HepG2 (cell line): ENCODE results near the gene TKFC. TPM values are rescaled to one million over a fixed set of nuclear protein-coding genes. Genes with fewer than 3 reads are reported as not detected.

Source experiments
- HMG20A ChIP-seq: IDR thresholded peaks from 2 replicates; pipeline ENCODE4 v1.6.1; 2016; ENCODE audit warnings: borderline replicate concordance
- KDM2A ChIP-seq: sonication (generic); formaldehyde crosslinking; IDR thresholded peaks from 2 replicates; pipeline ENCODE4 v1.4.0; 2020; ENCODE audit warnings: low read depth, missing genetic modification reagents, borderline replicate concordance
- KDM4B ChIP-seq: sonication (generic); formaldehyde crosslinking; IDR thresholded peaks from 2 replicates; pipeline ENCODE4 v1.4.0; 2020; ENCODE audit warnings: missing genetic modification reagents
- MXI1 ChIP-seq: IDR thresholded peaks from 3 replicates; pipeline ENCODE4 v1.6.1; 2012; ENCODE audit warnings: low read depth, low read length, inconsistent platforms, borderline replicate concordance
- NONO ChIP-seq, 2 experiments: fragments of 450-650 bp in 1 of 2; sonication (generic) in 1 of 2; formaldehyde crosslinking in 1 of 2; IDR thresholded peaks in 1 of 2; conservative IDR thresholded peaks in 1 of 2; 2 replicates each; pipeline versions ENCODE4 v1.6.1 to v1.8.0; 2017 to 2022; ENCODE audit warnings: mild to moderate bottlenecking in 1 of 2, missing genetic modification reagents in 1 of 2, moderate library complexity in 1 of 2
- PITX1 ChIP-seq: sonication (generic); formaldehyde crosslinking; IDR thresholded peaks from 2 replicates; pipeline ENCODE4 v1.5.1; 2020; ENCODE audit warnings: mild to moderate bottlenecking, missing genetic modification reagents
- RAD51 ChIP-seq: fragments of 450-650 bp; IDR thresholded peaks from 2 replicates; pipeline ENCODE4 v1.6.1; 2016; ENCODE audit warnings: borderline replicate concordance
- RBAK ChIP-seq: sonication (generic); formaldehyde crosslinking; IDR thresholded peaks from 2 replicates; pipeline ENCODE4 v1.5.1; 2020; ENCODE audit warnings: mild to moderate bottlenecking, missing genetic modification reagents
- SNRNP70 ChIP-seq: fragments of 200-400 bp; formaldehyde crosslinking; IDR thresholded peaks from 2 replicates; pipeline ENCODE4 v1.6.1; 2017; ENCODE audit warnings: mild to moderate bottlenecking, low read depth, low read length, moderate library complexity
- SP2 ChIP-seq: sonication (generic); formaldehyde crosslinking; IDR thresholded peaks from 2 replicates; pipeline ENCODE4 v1.5.1; 2020; ENCODE audit warnings: mild to moderate bottlenecking, missing genetic modification reagents
- SRSF4 ChIP-seq: fragments of 200-400 bp; formaldehyde crosslinking; IDR thresholded peaks from one replicate; pipeline ENCODE4 v1.6.1; 2018; ENCODE audit warnings: mild to moderate bottlenecking, low read depth, low read length, moderate library complexity; ENCODE audit not compliant: poor library complexity, severe bottlenecking
- TMF1 ChIP-seq: sonication (generic); formaldehyde crosslinking; IDR thresholded peaks from 2 replicates; pipeline ENCODE4 v1.8.1; 2022; ENCODE audit warnings: low read depth, missing genetic modification reagents
- YEATS2 ChIP-seq: sonication (generic); formaldehyde crosslinking; IDR thresholded peaks from 2 replicates; pipeline ENCODE4 v1.4.0; 2020; ENCODE audit warnings: missing genetic modification reagents, borderline replicate concordance
- ZNF3 ChIP-seq: IDR thresholded peaks from 2 replicates; pipeline ENCODE4 v1.7.0; 2017; ENCODE audit warnings: inconsistent platforms
- ZNF432 ChIP-seq: sonication (generic); formaldehyde crosslinking; IDR thresholded peaks from 2 replicates; pipeline ENCODE4 v1.5.0; 2020; ENCODE audit warnings: missing genetic modification reagents, mild to moderate bottlenecking, borderline replicate concordance
- ZNF557 ChIP-seq: sonication (generic); formaldehyde crosslinking; IDR thresholded peaks from 2 replicates; pipeline ENCODE4 v1.4.0; 2020; ENCODE audit warnings: missing genetic modification reagents
- polyA plus RNA-seq, 8 experiments: library from polyadenylated mRNA; depleted of rRNA in 3 of 8; stranded (reverse) in 7 of 8; unstranded in 1 of 8; fragments of >200 nt; fragmentation: Illumina TruSeq in 4 of 8; extraction: Trizol in 4 of 8; gene quantifications; 2 replicates each; pipeline versions ENCODE4 v1.2.1 to v1.2.3, GENCODE V29; 2011 to 2016; ENCODE audit warnings: low read depth in 4 of 8, missing spikeins in 1 of 8, mixed read lengths in 1 of 8; ENCODE audit not compliant: insufficient read depth in 1 of 8
- total RNA-seq, 5 experiments: library from RNA; depleted of rRNA; stranded (reverse); fragments of >200 nt; fragmentation: Illumina TruSeq; extraction: Trizol; gene quantifications; 2 replicates each; pipeline ENCODE4 v1.2.3, GENCODE V29; 2016; ENCODE audit warnings: low read depth in 1 of 5
- TF ChIP-seq, protein P1 (sequence below): sonication (generic); formaldehyde crosslinking; IDR thresholded peaks from 2 replicates; pipeline ENCODE4 v1.8.0; 2022; ENCODE audit warnings: mild to moderate bottlenecking, missing genetic modification reagents; ENCODE audit not compliant: insufficient replicate concordance
- TF ChIP-seq, protein P2 (sequence below): sonication (generic); formaldehyde crosslinking; IDR thresholded peaks from 2 replicates; pipeline ENCODE4 v1.4.0; 2020; ENCODE audit warnings: missing genetic modification reagents, mild to moderate bottlenecking, borderline replicate concordance
- TF ChIP-seq, protein P3 (sequence below): sonication (generic); formaldehyde crosslinking; IDR thresholded peaks from 2 replicates; pipeline ENCODE4 v1.4.0; 2020; ENCODE audit warnings: missing genetic modification reagents, borderline replicate concordance
- TF ChIP-seq, protein P4 (sequence below): sonication (generic); formaldehyde crosslinking; IDR thresholded peaks from 2 replicates; pipeline ENCODE4 v1.8.0; 2022; ENCODE audit warnings: mild to moderate bottlenecking, missing genetic modification reagents, borderline replicate concordance
- TF ChIP-seq, protein P5 (sequence below): IDR thresholded peaks from 2 replicates; pipeline ENCODE4 v1.6.1; 2012; ENCODE audit warnings: low read depth, low read length, improper control_type of control experiment

Gene TKFC
- total and polyA plus RNA-seq, 2 of the 13 experiments (the other 11 are each of a cell fraction or from before 2014, with no cell fraction given), result 147 to 197 TPM

DNA sequence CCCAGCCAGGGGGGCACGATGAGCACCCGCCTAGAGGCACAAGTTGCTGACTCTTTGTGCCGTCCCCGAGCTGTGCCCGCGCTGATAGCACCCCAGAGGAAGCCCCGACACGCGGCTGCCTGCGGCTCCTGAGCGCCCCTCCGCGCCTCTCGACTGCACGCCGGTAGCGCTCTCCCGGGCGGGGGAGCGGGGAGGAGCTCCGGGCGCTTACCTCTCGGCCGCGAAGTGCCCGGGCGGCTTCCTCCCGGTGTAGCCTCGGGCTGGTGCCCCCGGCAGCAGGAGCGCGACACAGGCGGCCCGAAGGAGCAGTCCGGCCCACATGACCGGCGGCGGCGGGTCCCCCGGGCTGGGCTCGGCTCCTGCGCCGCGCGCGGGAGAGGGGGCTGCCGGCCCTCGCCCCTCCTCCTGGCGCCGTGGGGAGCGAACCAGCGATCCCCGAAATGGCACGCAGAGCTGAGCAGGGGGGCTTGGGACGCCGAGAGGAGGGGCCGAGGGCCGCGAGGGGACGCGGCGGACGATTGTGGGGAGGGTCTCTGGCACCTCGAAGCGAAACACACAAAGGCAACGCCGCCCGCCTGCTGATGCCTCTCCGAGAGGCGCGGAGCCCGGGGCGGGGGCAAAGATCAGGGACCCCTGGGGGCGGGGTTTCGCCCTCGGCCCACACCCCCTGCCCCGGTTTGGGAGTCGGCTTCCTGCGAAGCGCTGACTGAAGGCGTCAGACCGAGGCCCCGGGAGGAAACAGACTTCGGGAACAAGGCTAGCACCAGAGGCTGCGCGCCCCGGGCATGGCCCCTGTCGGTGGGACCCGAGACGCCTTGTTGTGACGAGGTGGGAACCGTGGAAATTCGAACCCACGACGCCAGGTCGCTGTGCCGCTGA lies 38.1 kb upstream of the TKFC start, which contains the start of gene VWCE (continued):
- TF ChIP-seq, protein P1, sequence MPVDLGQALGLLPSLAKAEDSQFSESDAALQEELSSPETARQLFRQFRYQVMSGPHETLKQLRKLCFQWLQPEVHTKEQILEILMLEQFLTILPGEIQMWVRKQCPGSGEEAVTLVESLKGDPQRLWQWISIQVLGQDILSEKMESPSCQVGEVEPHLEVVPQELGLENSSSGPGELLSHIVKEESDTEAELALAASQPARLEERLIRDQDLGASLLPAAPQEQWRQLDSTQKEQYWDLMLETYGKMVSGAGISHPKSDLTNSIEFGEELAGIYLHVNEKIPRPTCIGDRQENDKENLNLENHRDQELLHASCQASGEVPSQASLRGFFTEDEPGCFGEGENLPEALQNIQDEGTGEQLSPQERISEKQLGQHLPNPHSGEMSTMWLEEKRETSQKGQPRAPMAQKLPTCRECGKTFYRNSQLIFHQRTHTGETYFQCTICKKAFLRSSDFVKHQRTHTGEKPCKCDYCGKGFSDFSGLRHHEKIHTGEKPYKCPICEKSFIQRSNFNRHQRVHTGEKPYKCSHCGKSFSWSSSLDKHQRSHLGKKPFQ (CRISPR knock-in tag), result no peak
- TF ChIP-seq SP2 (CRISPR knock-in tag) (peak; percentile 47; the same call in 1 of the 2 replicates), RBAK (no peak; the same call in 1 of the 2 replicates), YEATS2 (CRISPR knock-in tag) (peak; percentile 53; the same call in 1 of the 2 replicates), NONO (IDR thresholded peaks at IDR 0.05) (no peak), NONO (CRISPR knock-in tag; conservative IDR thresholded peaks at IDR 0.05) (peak; percentile 78; the same call in 1 of the 2 replicates), ZNF432 (CRISPR knock-in tag) (no peak), RAD51 (no peak), SNRNP70 (no peak), ZNF557 (no peak), HMG20A (CRISPR knock-in tag) (no peak), ZNF3 (no peak), KDM4B (0 out of 2 replicates have a peak, but pooled peaks have one; percentile 22), KDM2A (peak; percentile 92), SRSF4 (no peak), PITX1 (peak; percentile 1), MXI1 (no peak; the same call in 2 of the 3 replicates), TMF1 (peak; percentile 79; the same call in 1 of the 2 replicates)
- TF ChIP-seq, protein P2, sequence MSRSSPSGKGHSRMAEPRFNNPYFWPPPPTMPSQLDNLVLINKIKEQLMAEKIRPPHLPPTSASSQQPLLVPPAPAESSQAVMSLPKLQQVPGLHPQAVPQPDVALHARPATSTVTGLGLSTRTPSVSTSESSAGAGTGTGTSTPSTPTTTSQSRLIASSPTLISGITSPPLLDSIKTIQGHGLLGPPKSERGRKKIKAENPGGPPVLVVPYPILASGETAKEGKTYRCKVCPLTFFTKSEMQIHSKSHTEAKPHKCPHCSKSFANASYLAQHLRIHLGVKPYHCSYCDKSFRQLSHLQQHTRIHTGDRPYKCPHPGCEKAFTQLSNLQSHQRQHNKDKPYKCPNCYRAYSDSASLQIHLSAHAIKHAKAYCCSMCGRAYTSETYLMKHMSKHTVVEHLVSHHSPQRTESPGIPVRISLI (CRISPR knock-in tag), result peak; percentile 11; the same call in 1 of the 2 replicates
- TF ChIP-seq, protein P3, sequence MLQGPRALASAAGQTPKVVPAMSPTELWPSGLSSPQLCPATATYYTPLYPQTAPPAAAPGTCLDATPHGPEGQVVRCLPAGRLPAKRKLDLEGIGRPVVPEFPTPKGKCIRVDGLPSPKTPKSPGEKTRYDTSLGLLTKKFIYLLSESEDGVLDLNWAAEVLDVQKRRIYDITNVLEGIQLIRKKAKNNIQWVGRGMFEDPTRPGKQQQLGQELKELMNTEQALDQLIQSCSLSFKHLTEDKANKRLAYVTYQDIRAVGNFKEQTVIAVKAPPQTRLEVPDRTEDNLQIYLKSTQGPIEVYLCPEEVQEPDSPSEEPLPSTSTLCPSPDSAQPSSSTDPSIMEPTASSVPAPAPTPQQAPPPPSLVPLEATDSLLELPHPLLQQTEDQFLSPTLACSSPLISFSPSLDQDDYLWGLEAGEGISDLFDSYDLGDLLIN (CRISPR knock-in tag), result no peak
- TF ChIP-seq, protein P4, sequence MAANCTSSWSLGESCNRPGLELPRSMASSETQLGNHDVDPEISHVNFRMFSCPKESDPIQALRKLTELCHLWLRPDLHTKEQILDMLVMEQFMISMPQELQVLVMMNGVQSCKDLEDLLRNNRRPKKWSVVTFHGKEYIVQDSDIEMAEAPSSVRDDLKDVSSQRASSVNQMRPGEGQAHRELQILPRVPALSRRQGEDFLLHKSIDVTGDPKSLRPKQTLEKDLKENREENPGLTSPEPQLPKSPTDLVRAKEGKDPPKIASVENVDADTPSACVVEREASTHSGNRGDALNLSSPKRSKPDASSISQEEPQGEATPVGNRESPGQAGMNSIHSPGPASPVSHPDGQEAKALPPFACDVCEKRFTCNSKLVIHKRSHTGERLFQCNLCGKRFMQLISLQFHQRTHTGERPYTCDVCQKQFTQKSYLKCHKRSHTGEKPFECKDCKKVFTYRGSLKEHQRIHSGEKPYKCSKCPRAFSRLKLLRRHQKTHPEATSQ (CRISPR knock-in tag), result no peak
- TF ChIP-seq, protein P5, sequence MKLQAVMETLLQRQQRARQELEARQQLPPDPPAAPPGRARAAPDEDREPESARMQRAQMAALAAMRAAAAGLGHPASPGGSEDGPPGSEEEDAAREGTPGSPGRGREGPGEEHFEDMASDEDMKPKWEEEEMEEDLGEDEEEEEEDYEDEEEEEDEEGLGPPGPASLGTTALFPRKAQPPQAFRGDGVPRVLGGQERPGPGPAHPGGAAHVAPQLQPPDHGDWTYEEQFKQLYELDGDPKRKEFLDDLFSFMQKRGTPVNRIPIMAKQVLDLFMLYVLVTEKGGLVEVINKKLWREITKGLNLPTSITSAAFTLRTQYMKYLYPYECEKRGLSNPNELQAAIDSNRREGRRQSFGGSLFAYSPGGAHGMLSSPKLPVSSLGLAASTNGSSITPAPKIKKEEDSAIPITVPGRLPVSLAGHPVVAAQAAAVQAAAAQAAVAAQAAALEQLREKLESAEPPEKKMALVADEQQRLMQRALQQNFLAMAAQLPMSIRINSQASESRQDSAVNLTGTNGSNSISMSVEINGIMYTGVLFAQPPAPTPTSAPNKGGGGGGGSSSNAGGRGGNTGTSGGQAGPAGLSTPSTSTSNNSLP, result no peak
